ENCODE measurements around the gene SSB.
"Not testable (repeated sequence)": the region's sequence is repeated elsewhere in the genome, so short reads cannot be mapped to it uniquely, and the experiment has no call there.

Gene SSB

GRCh38 chr2:169796441-169796840, 2.2 kb upstream of the SSB start:
- Histone ChIP-seq H3K27ac (ENCODE audit: low read depth, low read length) (no peak overlapping the region), H3K4me1 (ENCODE audit: control insufficient read depth, insufficient read depth, low read length) (no peaks in the 10 kb centered on the region), H3K36me3 (ENCODE audit: control insufficient read depth, insufficient read depth, low read length) (no peaks in the 10 kb centered on the region), H3K9ac (ENCODE audit: low read length) (no peak overlapping the region), H3K4me3 (ENCODE audit: low read length) (no peak overlapping the region), H3K27me3 (ENCODE audit: control insufficient read depth, insufficient read depth, low read length) (no peaks in the 10 kb centered on the region)

GRCh38 chr2:169797601-169798000, 1.1 kb upstream of the SSB start:
- no peak overlapping the region for H3K9ac ChIP-seq (ENCODE audit: low read length)
- H3K4me1 ChIP-seq (ENCODE audit: control insufficient read depth, insufficient read depth, low read length): no peaks in the 10 kb centered on the region
- H3K4me3 ChIP-seq (ENCODE audit: low read length): no peak overlapping the region
- H3K27ac ChIP-seq (ENCODE audit: low read depth, low read length): no peak overlapping the region
- no peaks in the 10 kb centered on the region for H3K27me3 ChIP-seq (ENCODE audit: control insufficient read depth, insufficient read depth, low read length)
- H3K36me3 ChIP-seq (ENCODE audit: control insufficient read depth, insufficient read depth, low read length): peaks cover 2% of the 10 kb centered on the region

GRCh38 chr2:169798397-169798717, 314 bp upstream of the SSB start:
- Histone ChIP-seq H3K4me1 (ENCODE audit: control insufficient read depth, insufficient read depth, low read length) (no peaks in the 10 kb centered on the region), H3K27me3 (ENCODE audit: control insufficient read depth, insufficient read depth, low read length) (no peaks in the 10 kb centered on the region), H3K9ac (ENCODE audit: low read length) (no peak overlapping the region), H3K4me3 (ENCODE audit: low read length) (peak overlapping the region; percentile 81), H3K36me3 (ENCODE audit: control insufficient read depth, insufficient read depth, low read length) (peaks cover 2% of the 10 kb centered on the region), H3K27ac (ENCODE audit: low read depth, low read length) (peak overlapping the region; percentile 74)

- Histone ChIP-seq H3K27me3 (ENCODE audit: control insufficient read depth, insufficient read depth, low read length) (no peaks in the 10 kb centered on the region), H3K36me3 (ENCODE audit: control insufficient read depth, insufficient read depth, low read length) (peaks cover 8% of the 10 kb centered on the region), H3K4me1 (ENCODE audit: control insufficient read depth, insufficient read depth, low read length) (no peaks in the 10 kb centered on the region), H3K9ac (ENCODE audit: low read length) (no peak overlapping the region), H3K27ac (ENCODE audit: low read depth, low read length) (no peak overlapping the region), H3K4me3 (ENCODE audit: low read length) (no peak overlapping the region)
Measured at GRCh38 chr2:169803480-169803879, 4.8 kb downstream of the SSB start.

GRCh38 chr2:169806586-169806985, 7.9 kb downstream of the SSB start:
- Histone ChIP-seq H3K9ac (ENCODE audit: low read length) (no peak overlapping the region), H3K4me3 (ENCODE audit: low read length) (no peak overlapping the region), H3K27ac (ENCODE audit: low read depth, low read length) (no peak overlapping the region), H3K36me3 (ENCODE audit: control insufficient read depth, insufficient read depth, low read length) (peaks cover 11% of the 10 kb centered on the region), H3K4me1 (ENCODE audit: control insufficient read depth, insufficient read depth, low read length) (no peaks in the 10 kb centered on the region), H3K27me3 (ENCODE audit: control insufficient read depth, insufficient read depth, low read length) (no peaks in the 10 kb centered on the region)

GRCh38 chr2:169808221-169808620, 9.6 kb downstream of the SSB start:
- H3K4me3 ChIP-seq (ENCODE audit: low read length): no peak overlapping the region
- H3K36me3 ChIP-seq (ENCODE audit: control insufficient read depth, insufficient read depth, low read length): peaks cover 10% of the 10 kb centered on the region
- H3K4me1 ChIP-seq (ENCODE audit: control insufficient read depth, insufficient read depth, low read length): no peaks in the 10 kb centered on the region

GRCh38 chr2:169815849-169816248, 17.2 kb downstream of the SSB start:
- Histone ChIP-seq H3K36me3 (ENCODE audit: control insufficient read depth, insufficient read depth, low read length) (peaks cover 7% of the 10 kb centered on the region), H3K27me3 (ENCODE audit: control insufficient read depth, insufficient read depth, low read length) (no peaks in the 10 kb centered on the region), H3K9ac (ENCODE audit: low read length) (no peak overlapping the region), H3K27ac (ENCODE audit: low read depth, low read length) (no peak overlapping the region), H3K4me1 (ENCODE audit: control insufficient read depth, insufficient read depth, low read length) (no peaks in the 10 kb centered on the region), H3K4me3 (ENCODE audit: low read length) (no peak overlapping the region)

More at GRCh38 chr2:169808221-169808620, 9.6 kb downstream of the SSB start:
- H3K27me3 ChIP-seq (ENCODE audit: control insufficient read depth, insufficient read depth, low read length): no peaks in the 10 kb centered on the region
- no peak overlapping the region for H3K9ac ChIP-seq (ENCODE audit: low read length)
- no peak overlapping the region for H3K27ac ChIP-seq (ENCODE audit: low read depth, low read length)

GRCh38 chr2:169816961-169817360, 18.3 kb downstream of the SSB start:
- H3K9ac ChIP-seq (ENCODE audit: low read length); H3K27me3 ChIP-seq (ENCODE audit: control insufficient read depth, insufficient read depth, low read length); H3K27ac ChIP-seq (ENCODE audit: low read depth, low read length); H3K36me3 ChIP-seq (ENCODE audit: control insufficient read depth, insufficient read depth, low read length); H3K4me1 ChIP-seq (ENCODE audit: control insufficient read depth, insufficient read depth, low read length); H3K4me3 ChIP-seq (ENCODE audit: low read length): not testable (repeated sequence)

GRCh38 chr2:169817369-169817768, 18.7 kb downstream of the SSB start:
- not testable (repeated sequence) for H3K4me1 ChIP-seq (ENCODE audit: control insufficient read depth, insufficient read depth, low read length); H3K36me3 ChIP-seq (ENCODE audit: control insufficient read depth, insufficient read depth, low read length); H3K27me3 ChIP-seq (ENCODE audit: control insufficient read depth, insufficient read depth, low read length); H3K9ac ChIP-seq (ENCODE audit: low read length); H3K27ac ChIP-seq (ENCODE audit: low read depth, low read length); H3K4me3 ChIP-seq (ENCODE audit: low read length)

- no peak overlapping the region for H3K4me3 ChIP-seq (ENCODE audit: low read length)
- no peak overlapping the region for H3K9ac ChIP-seq (ENCODE audit: low read length)
- no peaks in the 10 kb centered on the region for H3K27me3 ChIP-seq (ENCODE audit: control insufficient read depth, insufficient read depth, low read length)
- H3K4me1 ChIP-seq (ENCODE audit: control insufficient read depth, insufficient read depth, low read length): no peaks in the 10 kb centered on the region
- H3K27ac ChIP-seq (ENCODE audit: low read depth, low read length): no peak overlapping the region
- H3K36me3 ChIP-seq (ENCODE audit: control insufficient read depth, insufficient read depth, low read length): peaks cover 2% of the 10 kb centered on the region
Measured at GRCh38 chr2:169818241-169818640, 19.6 kb downstream of the SSB start.

GRCh38 chr2:169819106-169819505, 20.4 kb downstream of the SSB start:
- no peak overlapping the region for H3K27ac ChIP-seq (ENCODE audit: low read depth, low read length)
- H3K36me3 ChIP-seq (ENCODE audit: control insufficient read depth, insufficient read depth, low read length): peaks cover 2% of the 10 kb centered on the region
- H3K4me3 ChIP-seq (ENCODE audit: low read length): no peak overlapping the region
- H3K4me1 ChIP-seq (ENCODE audit: control insufficient read depth, insufficient read depth, low read length): no peaks in the 10 kb centered on the region
- H3K27me3 ChIP-seq (ENCODE audit: control insufficient read depth, insufficient read depth, low read length): no peaks in the 10 kb centered on the region
- H3K9ac ChIP-seq (ENCODE audit: low read length): no peak overlapping the region

- H3K27ac ChIP-seq (ENCODE audit: low read depth, low read length); H3K36me3 ChIP-seq (ENCODE audit: control insufficient read depth, insufficient read depth, low read length); H3K4me3 ChIP-seq (ENCODE audit: low read length); H3K27me3 ChIP-seq (ENCODE audit: control insufficient read depth, insufficient read depth, low read length); H3K9ac ChIP-seq (ENCODE audit: low read length); H3K4me1 ChIP-seq (ENCODE audit: control insufficient read depth, insufficient read depth, low read length): not testable (repeated sequence)
Measured at GRCh38 chr2:169820101-169820500, 21.4 kb downstream of the SSB start.

GRCh38 chr2:169822036-169822435, 23.4 kb downstream of the SSB start:
- peaks cover 2% of the 10 kb centered on the region for H3K36me3 ChIP-seq (ENCODE audit: control insufficient read depth, insufficient read depth, low read length)
- H3K4me3 ChIP-seq (ENCODE audit: low read length): no peak overlapping the region
- no peak overlapping the region for H3K27ac ChIP-seq (ENCODE audit: low read depth, low read length)
- H3K27me3 ChIP-seq (ENCODE audit: control insufficient read depth, insufficient read depth, low read length): no peaks in the 10 kb centered on the region
- no peaks in the 10 kb centered on the region for H3K4me1 ChIP-seq (ENCODE audit: control insufficient read depth, insufficient read depth, low read length)
- H3K9ac ChIP-seq (ENCODE audit: low read length): no peak overlapping the region
